ENCODE measurements around the gene CEACAM16. TPM values are rescaled to one million over a fixed set of nuclear protein-coding genes. Genes with fewer than 3 reads are reported as not detected.

Gene CEACAM16
- polyA plus RNA-seq, 1 donor, result not detected

DNA sequence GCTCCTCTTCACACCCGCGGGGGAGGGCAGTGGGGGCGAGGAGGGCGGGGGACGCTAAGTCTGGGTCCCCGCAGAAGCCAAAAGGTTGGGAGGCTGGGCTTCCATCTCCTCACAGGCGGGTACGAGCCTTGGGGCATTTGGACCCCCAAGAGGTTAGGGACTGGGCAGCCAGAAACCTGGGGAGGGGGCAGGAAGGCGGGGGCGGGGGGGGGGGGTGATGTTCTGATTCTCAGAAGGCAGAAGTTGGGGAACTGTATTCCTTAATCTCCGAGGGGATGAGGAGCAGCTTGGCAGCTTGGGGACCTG lies 54.6 kb downstream of the CEACAM16 start:
- no peak for DNase-seq
- Histone ChIP-seq H3K27ac (ENCODE audit: low read length) (peak overlapping the region; percentile 86), H3K4me3 (ENCODE audit: low read length) (peak overlapping the region; percentile 36), H3K36me3 (ENCODE audit: control insufficient read depth, insufficient read depth, low read length) (peaks cover 60% of the 10 kb centered on the region), H3K27me3 (ENCODE audit: control insufficient read depth, insufficient read depth, low read length) (no peaks in the 10 kb centered on the region), H3K9me3 (ENCODE audit: control insufficient read depth, low read depth, low read length) (no peaks in the 10 kb centered on the region), H3K4me1 (ENCODE audit: control insufficient read depth, insufficient read depth, low read length) (peaks cover 65% of the 10 kb centered on the region)
- WGBS (ENCODE audit: insufficient coverage, low lambda C conversion rate), result no CpG with 5 or more reads among the region's 11 CpGs

DNA sequence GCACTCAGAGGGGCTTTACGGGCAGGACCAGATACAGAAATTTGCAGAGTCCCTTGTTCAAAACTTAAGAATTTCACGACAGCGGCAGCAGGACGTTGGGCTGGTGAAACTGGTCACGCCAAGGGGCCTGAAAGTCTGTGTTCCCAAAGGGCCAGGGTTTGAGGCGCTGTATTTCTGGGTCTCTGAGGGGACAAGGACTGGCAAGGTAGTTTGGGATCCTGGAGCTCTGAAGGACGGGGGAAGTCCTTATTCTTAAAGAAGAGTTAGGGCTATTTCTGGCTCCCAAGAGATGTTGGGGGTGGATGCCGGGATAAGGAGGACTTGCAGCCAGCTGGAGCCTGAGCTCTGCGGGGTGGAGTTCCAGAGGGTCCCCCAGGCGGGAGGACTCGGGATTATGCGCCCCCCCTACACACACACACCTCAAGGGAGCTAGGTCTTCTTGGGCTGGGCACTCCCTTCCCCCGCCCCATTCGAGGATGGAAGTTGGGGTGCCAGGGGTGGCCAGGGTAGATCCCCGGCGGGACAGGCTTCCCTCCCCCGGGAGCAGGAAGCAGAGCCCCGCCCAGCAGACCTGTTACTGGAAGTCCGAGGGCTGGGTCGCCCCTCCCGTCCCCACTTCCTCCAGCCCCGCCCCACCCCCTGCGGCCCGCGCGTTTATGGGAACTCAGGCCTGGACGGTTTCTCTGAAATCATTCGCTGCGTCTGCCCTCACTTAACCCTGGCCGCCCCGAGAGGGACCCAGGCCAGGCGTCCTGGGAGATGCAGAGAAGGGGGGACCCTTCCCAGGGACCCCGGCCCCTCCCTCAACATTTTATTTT lies 55.2 kb downstream of the CEACAM16 start:
- DNase-seq, result peak; percentile 76 to 93
- no peaks in the 10 kb centered on the region for H3K27me3 ChIP-seq (ENCODE audit: control insufficient read depth, insufficient read depth, low read length)
- peak overlapping the region; percentile 86 for H3K27ac ChIP-seq (ENCODE audit: low read length)
- peak overlapping the region; percentile 36 for H3K4me3 ChIP-seq (ENCODE audit: low read length)
- H3K36me3 ChIP-seq (ENCODE audit: control insufficient read depth, insufficient read depth, low read length), result peaks cover 63% of the 10 kb centered on the region
- peaks cover 65% of the 10 kb centered on the region for H3K4me1 ChIP-seq (ENCODE audit: control insufficient read depth, insufficient read depth, low read length)
- no CpG with 5 or more reads among the region's 33 CpGs for WGBS (ENCODE audit: insufficient coverage, low lambda C conversion rate)
- no peaks in the 10 kb centered on the region for H3K9me3 ChIP-seq (ENCODE audit: control insufficient read depth, low read depth, low read length)

DNA sequence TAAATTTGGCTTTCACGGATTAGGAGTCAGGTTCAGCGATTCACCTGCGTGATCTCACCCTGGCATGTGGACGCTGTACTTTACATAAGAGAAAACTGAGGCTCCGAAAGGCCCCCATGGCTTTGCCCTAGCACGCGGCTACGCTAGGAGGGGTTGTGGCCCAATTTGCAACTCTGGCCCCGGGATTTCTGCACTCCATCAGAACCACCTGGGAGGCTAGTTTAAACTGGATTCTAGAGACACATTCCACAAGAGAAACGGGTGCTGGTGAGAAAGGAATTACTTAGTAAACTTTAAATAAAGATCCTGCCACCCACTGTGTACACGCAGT lies 55.8 kb downstream of the CEACAM16 start:
- Histone ChIP-seq H3K9me3 (ENCODE audit: control insufficient read depth, low read depth, low read length) (no peaks in the 10 kb centered on the region), H3K4me1 (ENCODE audit: control insufficient read depth, insufficient read depth, low read length) (peaks cover 63% of the 10 kb centered on the region), H3K36me3 (ENCODE audit: control insufficient read depth, insufficient read depth, low read length) (peaks cover 68% of the 10 kb centered on the region), H3K4me3 (ENCODE audit: low read length) (peak overlapping the region; percentile 36), H3K27me3 (ENCODE audit: control insufficient read depth, insufficient read depth, low read length) (no peaks in the 10 kb centered on the region), H3K27ac (ENCODE audit: low read length) (peak overlapping the region; percentile 47)
- no CpG with 5 or more reads among the region's 11 CpGs for WGBS (ENCODE audit: insufficient coverage, low lambda C conversion rate)
- no peak for DNase-seq

DNA sequence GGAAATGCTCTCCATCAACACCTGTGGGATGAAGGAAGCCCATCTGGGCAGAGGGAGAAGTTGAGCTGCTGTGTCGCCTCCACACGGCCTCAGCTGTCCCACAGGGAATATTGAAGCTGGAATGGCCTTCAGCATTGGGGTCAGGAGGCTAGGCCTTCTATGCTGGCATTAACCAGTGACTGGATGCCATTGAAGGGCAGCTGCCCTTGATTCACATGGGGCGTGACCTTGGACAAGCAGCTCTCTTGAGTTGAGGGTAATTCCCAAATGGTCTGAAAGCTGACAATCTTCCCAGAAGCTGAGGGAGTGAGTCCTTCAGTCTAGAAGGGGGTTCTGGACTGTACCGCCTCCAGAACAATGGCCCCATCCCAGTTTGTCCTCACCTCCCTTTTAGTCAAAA lies 56.3 kb downstream of the CEACAM16 start:
- no CpG with 5 or more reads among the region's 4 CpGs for WGBS (ENCODE audit: insufficient coverage, low lambda C conversion rate)
- no peak overlapping the region for H3K4me3 ChIP-seq (ENCODE audit: low read length)
- no peaks in the 10 kb centered on the region for H3K9me3 ChIP-seq (ENCODE audit: control insufficient read depth, low read depth, low read length)
- H3K36me3 ChIP-seq (ENCODE audit: control insufficient read depth, insufficient read depth, low read length), result peaks cover 68% of the 10 kb centered on the region
- no peak for DNase-seq
- no peaks in the 10 kb centered on the region for H3K27me3 ChIP-seq (ENCODE audit: control insufficient read depth, insufficient read depth, low read length)
- peaks cover 60% of the 10 kb centered on the region for H3K4me1 ChIP-seq (ENCODE audit: control insufficient read depth, insufficient read depth, low read length)
- H3K27ac ChIP-seq (ENCODE audit: low read length), result no peak overlapping the region

DNA sequence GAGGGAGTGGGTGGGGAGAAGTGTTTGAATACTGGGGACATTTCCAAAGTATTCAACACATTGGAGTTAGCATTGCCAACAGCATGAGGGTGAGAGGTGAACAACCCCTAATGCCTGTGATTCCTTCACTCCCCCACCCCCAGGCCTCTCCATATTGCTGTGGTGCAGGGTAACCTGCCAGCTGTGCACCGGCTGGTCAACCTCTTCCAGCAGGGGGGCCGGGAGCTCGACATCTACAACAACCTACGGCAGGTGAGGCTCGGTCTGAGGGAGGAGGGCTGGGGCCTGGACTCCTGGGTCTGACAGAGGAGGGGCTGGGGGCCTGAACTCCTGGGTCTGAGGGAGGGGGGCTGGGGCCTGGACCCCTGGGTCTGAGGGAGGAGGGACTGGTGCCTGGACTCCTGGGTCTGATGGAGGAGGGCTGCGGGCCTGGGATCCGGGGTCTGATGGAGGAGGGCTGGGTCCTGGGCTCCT lies 57.2 kb downstream of the CEACAM16 start:
- Histone ChIP-seq H3K27me3 (ENCODE audit: control insufficient read depth, insufficient read depth, low read length) (no peaks in the 10 kb centered on the region), H3K27ac (ENCODE audit: low read length) (no peak overlapping the region), H3K36me3 (ENCODE audit: control insufficient read depth, insufficient read depth, low read length) (peaks cover 65% of the 10 kb centered on the region), H3K4me1 (ENCODE audit: control insufficient read depth, insufficient read depth, low read length) (peaks cover 53% of the 10 kb centered on the region), H3K9me3 (ENCODE audit: control insufficient read depth, low read depth, low read length) (no peaks in the 10 kb centered on the region), H3K4me3 (ENCODE audit: low read length) (no peak overlapping the region)
- no CpG with 5 or more reads among the region's 7 CpGs for WGBS (ENCODE audit: insufficient coverage, low lambda C conversion rate)
- no peak for DNase-seq

DNA sequence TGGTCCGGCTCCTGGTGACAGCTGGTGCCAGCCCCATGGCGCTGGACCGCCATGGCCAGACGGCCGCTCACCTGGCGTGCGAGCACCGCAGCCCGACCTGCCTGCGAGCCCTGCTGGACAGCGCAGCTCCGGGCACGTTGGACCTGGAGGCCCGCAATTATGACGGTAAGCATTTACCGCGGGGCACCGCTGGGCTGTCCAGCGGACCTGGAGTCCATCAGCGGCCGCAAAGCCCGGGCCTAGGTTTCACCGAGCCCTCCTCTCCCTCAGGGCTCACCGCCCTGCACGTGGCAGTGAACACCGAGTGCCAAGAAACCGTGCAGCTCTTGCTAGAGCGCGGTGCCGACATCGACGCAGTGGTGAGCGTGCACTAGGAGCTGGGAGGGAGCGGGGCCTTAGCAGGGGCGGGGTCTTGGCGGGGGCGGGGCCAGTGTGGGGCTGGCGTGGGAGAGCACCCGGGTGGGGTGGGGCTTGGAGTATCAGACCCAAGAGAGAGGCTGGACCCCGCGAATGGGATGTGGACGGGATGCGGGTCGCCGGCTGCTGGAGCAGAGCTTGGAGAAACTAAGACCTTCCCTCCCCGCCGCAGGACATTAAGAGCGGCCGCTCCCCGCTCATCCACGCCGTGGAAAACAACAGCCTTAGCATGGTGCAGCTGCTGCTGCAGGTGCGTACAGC lies 58.2 kb downstream of the CEACAM16 start:
- H3K4me1 ChIP-seq (ENCODE audit: control insufficient read depth, insufficient read depth, low read length), result peaks cover 47% of the 10 kb centered on the region
- no CpG with 5 or more reads among the region's 53 CpGs for WGBS (ENCODE audit: insufficient coverage, low lambda C conversion rate)
- H3K4me3 ChIP-seq (ENCODE audit: low read length), result peak overlapping the region; percentile 21
- H3K27me3 ChIP-seq (ENCODE audit: control insufficient read depth, insufficient read depth, low read length), result no peaks in the 10 kb centered on the region
- H3K36me3 ChIP-seq (ENCODE audit: control insufficient read depth, insufficient read depth, low read length), result peaks cover 61% of the 10 kb centered on the region
- no peaks in the 10 kb centered on the region for H3K9me3 ChIP-seq (ENCODE audit: control insufficient read depth, low read depth, low read length)
- DNase-seq, result peak in 1 of 2 donors; percentile 43
- peak overlapping the region; percentile 8 for H3K27ac ChIP-seq (ENCODE audit: low read length)

DNA sequence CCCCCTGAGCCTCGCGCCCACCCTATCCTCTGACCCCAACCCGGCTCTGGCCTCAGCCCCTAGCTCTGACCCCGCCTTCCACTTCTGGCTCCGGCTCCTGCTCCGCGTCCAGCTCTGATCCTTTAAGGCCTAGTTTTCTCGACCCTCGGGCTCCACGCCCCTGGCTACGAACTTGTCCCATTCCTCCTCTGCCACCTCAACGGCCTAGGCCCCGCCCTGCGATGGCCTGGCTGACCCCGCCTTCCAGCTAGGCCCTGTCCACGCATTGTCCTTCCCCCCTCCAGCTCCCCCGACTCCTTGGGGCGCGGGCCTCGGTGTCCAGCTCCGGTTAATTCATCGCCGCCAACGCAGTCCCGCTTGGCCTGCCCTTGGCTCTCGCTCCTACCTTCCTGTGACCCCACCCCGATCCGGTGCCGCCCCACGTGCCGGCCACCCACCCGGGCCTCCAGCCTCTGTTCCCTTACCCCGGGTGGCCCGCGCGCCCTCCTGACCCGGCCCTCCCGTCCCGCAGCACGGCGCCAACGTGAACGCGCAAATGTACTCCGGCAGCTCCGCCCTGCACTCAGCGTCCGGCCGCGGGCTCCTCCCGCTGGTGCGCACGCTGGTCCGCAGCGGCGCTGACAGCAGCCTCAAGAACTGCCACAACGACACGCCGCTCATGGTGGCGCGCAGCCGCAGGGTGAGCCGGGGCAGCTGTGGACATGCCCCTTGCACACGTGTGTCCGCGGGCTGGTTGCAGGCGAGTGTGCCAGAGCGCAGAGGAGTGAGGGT lies 59.0 kb downstream of the CEACAM16 start:
- H3K27ac ChIP-seq (ENCODE audit: low read length), result peak overlapping the region; percentile 8
- H3K9me3 ChIP-seq (ENCODE audit: control insufficient read depth, low read depth, low read length), result no peaks in the 10 kb centered on the region
- H3K4me1 ChIP-seq (ENCODE audit: control insufficient read depth, insufficient read depth, low read length), result peaks cover 40% of the 10 kb centered on the region
- DNase-seq, result peak; percentile 48 to 71
- WGBS (ENCODE audit: insufficient coverage, low lambda C conversion rate), result no CpG with 5 or more reads among the region's 68 CpGs
- H3K4me3 ChIP-seq (ENCODE audit: low read length), result peak overlapping the region; percentile 21
- no peaks in the 10 kb centered on the region for H3K27me3 ChIP-seq (ENCODE audit: control insufficient read depth, insufficient read depth, low read length)
- H3K36me3 ChIP-seq (ENCODE audit: control insufficient read depth, insufficient read depth, low read length), result peaks cover 54% of the 10 kb centered on the region

DNA sequence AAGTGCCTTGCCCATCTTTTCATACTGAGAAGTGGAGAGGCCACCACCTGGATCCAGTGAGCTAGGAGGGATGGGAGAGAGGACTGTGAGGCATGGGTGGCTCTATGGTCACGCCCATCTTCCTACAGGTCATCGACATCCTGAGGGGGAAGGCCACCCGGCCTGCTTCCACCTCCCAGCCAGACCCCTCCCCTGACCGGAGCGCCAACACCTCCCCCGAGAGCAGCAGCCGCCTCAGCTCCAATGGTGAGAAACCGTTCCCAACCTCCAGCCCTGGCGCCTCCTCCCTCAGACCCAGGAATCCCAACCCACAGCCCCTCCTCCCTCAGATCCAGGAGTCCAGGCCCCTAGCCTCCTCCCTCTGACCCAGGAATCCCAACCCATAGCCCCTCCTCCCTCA lies 59.6 kb downstream of the CEACAM16 start:
- no CpG with 5 or more reads among the region's 9 CpGs for WGBS (ENCODE audit: insufficient coverage, low lambda C conversion rate)
- Histone ChIP-seq H3K9me3 (ENCODE audit: control insufficient read depth, low read depth, low read length) (no peaks in the 10 kb centered on the region), H3K36me3 (ENCODE audit: control insufficient read depth, insufficient read depth, low read length) (peaks cover 53% of the 10 kb centered on the region), H3K4me1 (ENCODE audit: control insufficient read depth, insufficient read depth, low read length) (peaks cover 36% of the 10 kb centered on the region), H3K4me3 (ENCODE audit: low read length) (no peak overlapping the region), H3K27ac (ENCODE audit: low read length) (no peak overlapping the region), H3K27me3 (ENCODE audit: control insufficient read depth, insufficient read depth, low read length) (no peaks in the 10 kb centered on the region)
- peak in 1 of 2 donors; percentile 34 for DNase-seq

DNA sequence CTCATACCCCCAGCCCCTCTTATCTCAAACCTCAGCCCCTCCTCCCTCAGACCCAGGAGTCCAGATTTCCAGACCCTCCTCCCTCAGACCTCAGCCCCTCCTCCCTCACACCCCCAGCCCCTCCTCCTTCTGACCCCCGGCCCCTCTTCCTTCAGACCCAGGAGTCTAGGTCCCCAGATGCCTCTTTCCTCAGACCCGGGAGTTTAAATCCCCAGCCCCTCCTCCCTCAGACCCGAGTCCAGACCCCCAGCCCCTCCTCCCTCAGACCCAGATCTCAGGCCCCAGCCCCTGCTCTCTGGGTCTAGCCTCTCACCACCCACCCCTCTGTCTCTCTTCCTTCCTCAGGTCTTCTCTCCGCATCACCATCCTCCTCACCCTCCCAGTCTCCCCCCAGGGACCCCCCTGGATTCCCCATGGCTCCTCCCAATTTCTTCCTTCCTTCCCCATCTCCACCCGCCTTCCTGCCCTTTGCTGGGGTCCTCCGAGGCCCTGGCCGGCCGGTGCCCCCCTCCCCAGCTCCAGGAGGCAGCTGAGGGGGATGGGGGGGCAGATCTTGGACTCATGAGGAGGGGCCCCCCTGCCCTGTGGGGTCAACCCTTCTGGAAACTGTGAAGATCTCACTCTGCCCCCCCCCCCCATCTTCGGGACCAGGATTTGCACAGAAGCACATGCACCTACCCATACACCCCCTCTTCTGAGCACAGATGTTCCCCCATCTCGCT lies 60.3 kb downstream of the CEACAM16 start:
- 100% methylated on average over 1 of the region's 10 CpGs for WGBS (ENCODE audit: insufficient coverage, low lambda C conversion rate)
- no peak for DNase-seq
- Histone ChIP-seq H3K4me1 (ENCODE audit: control insufficient read depth, insufficient read depth, low read length) (peaks cover 36% of the 10 kb centered on the region), H3K4me3 (ENCODE audit: low read length) (no peak overlapping the region), H3K9me3 (ENCODE audit: control insufficient read depth, low read depth, low read length) (no peaks in the 10 kb centered on the region), H3K27ac (ENCODE audit: low read length) (no peak overlapping the region), H3K36me3 (ENCODE audit: control insufficient read depth, insufficient read depth, low read length) (peaks cover 53% of the 10 kb centered on the region), H3K27me3 (ENCODE audit: control insufficient read depth, insufficient read depth, low read length) (no peaks in the 10 kb centered on the region)

Data from large intestine (tissue), 3 donors.